ENCODE results near the gene ACBD6. TPM values are rescaled to one million over a fixed set of nuclear protein-coding genes. Genes with fewer than 3 reads are reported as not detected.
"Not testable (repeated sequence)": the region's sequence is repeated elsewhere in the genome, so short reads cannot be mapped to it uniquely, and the experiment has no call there.

Gene ACBD6
- total and polyA plus RNA-seq, 8 donors: 8.9 to 48.8 (median 37.7) TPM

DNA sequence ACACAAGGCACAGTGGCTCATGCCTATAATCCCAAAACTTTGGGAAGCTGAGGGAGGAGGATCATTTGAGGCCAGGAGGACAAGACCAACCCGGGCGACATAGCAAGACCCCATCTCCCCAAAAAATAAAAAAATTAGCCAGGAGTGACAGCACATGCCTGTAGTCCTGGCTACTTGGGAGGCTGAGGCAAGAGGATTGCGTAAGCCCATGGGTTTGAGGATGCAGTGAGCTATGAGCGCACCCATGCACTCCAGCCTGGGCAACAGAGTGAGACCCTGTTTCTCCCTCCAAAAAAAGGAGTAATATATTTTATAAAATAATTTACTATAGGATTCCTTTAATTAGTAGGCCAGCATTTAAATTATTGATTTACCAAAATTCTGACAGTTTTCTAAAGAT is 89.8 kb downstream of the ACBD6 start:
- H3K4me3 ChIP-seq: no peak overlapping the region
- 97 to 99% (median 98%) methylated on average over 4 of the region's 4 CpGs for WGBS, 5 donors
- H3K27me3 ChIP-seq: no peaks in the 10 kb centered on the region
- TF ChIP-seq POLR2A (IDR thresholded peaks at IDR 0.05) (no peak), POLR2AphosphoS5 (IDR thresholded peaks at IDR 0.05) (no peak), EP300 (IDR thresholded peaks at IDR 0.05) (no peak)
- TF ChIP-seq, protein P1, sequence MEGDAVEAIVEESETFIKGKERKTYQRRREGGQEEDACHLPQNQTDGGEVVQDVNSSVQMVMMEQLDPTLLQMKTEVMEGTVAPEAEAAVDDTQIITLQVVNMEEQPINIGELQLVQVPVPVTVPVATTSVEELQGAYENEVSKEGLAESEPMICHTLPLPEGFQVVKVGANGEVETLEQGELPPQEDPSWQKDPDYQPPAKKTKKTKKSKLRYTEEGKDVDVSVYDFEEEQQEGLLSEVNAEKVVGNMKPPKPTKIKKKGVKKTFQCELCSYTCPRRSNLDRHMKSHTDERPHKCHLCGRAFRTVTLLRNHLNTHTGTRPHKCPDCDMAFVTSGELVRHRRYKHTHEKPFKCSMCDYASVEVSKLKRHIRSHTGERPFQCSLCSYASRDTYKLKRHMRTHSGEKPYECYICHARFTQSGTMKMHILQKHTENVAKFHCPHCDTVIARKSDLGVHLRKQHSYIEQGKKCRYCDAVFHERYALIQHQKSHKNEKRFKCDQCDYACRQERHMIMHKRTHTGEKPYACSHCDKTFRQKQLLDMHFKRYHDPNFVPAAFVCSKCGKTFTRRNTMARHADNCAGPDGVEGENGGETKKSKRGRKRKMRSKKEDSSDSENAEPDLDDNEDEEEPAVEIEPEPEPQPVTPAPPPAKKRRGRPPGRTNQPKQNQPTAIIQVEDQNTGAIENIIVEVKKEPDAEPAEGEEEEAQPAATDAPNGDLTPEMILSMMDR (IDR thresholded peaks at IDR 0.05): no peak
- H3K27ac ChIP-seq: no peak overlapping the region
- no peaks in the 10 kb centered on the region for H3K9me3 ChIP-seq
- H3K4me1 ChIP-seq: no peaks in the 10 kb centered on the region
- no peak for DNase-seq
- H3K36me3 ChIP-seq: peaks cover 0 to 38% (median 27%) of the 10 kb centered on the region in 4 donors
- intact Hi-C loops (cut with DNase I; ENCODE audit: low total_unique reads): no loop called here

DNA sequence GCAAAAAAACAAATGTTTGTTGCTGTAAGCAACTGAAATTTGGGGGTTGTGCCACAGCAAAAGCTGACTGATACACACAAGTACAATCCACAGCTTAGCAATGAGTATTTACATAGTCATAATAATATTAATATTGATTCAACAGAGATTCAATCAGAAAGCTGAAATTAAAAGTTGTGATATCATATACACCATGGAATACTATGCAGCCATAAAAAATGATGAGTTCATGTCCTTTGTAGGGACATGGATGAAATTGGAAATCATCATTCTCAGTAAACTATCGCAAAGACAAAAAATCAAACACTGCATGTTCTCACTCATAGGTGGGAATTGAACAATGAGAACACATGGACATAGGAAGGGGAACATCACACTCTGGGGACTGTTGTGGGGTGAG is 94.2 kb downstream of the ACBD6 start:
- H3K4me1 ChIP-seq; DNase-seq; H3K9me3 ChIP-seq; intact Hi-C loops (cut with DNase I; ENCODE audit: low total_unique reads); H3K27me3 ChIP-seq; H3K4me3 ChIP-seq; H3K27ac ChIP-seq: not testable (repeated sequence)
- H3K36me3 ChIP-seq: peaks cover 0 to 37% (median 26%) of the 10 kb centered on the region in 4 donors
- WGBS, 5 donors: 91 to 100% methylated on average over 1 of the region's 1 CpG; no CpG with 5 or more reads in 3 of the 5 donors

- TF ChIP-seq POLR2A (IDR thresholded peaks at IDR 0.05) (no peak), EP300 (IDR thresholded peaks at IDR 0.05) (no peak), POLR2AphosphoS5 (IDR thresholded peaks at IDR 0.05) (no peak)
- TF ChIP-seq, protein P1 (IDR thresholded peaks at IDR 0.05): no peak
- 75 to 88% (median 80%) methylated on average over 2 of the region's 2 CpGs for WGBS, 5 donors
- intact Hi-C loops (cut with DNase I; ENCODE audit: low total_unique reads): no loop called here
These were observed 95.3 kb downstream of the ACBD6 start for GRCh38 chr1:180407051-180407450.

DNA sequence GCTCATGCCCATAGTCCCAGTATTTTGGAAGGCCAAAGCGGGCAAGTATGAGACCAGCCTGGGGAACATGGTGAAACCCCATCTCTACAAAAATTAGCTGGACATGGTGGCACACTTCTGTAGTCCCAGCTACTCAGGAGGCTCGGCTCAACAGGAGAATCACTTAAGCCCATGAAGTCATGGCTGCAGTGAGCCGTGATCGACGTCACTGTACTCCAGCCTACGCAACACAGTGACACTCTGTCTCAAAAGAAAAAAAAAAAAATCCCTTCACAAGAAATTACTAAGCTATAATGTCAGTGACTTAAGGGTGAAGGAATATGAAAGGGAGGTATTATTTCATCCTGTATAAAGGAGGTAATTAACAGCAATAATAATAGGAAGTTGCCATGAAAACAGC is 99.8 kb downstream of the ACBD6 start:
- TF ChIP-seq, protein P1 (IDR thresholded peaks at IDR 0.05): no peak
- TF ChIP-seq EP300 (IDR thresholded peaks at IDR 0.05) (no peak), POLR2AphosphoS5 (IDR thresholded peaks at IDR 0.05) (no peak), POLR2A (IDR thresholded peaks at IDR 0.05) (no peak)
- 78 to 98% (median 84%) methylated on average over 6 of the region's 6 CpGs for WGBS, 5 donors

More at GRCh38 chr1:180407051-180407450, 95.3 kb downstream of the ACBD6 start:
- H3K4me3 ChIP-seq: no peak overlapping the region
- H3K27me3 ChIP-seq: no peaks in the 10 kb centered on the region
- no peak for DNase-seq
- peaks cover 0 to 27% (median 17%) of the 10 kb centered on the region in 4 donors for H3K36me3 ChIP-seq
- H3K4me1 ChIP-seq: no peaks in the 10 kb centered on the region
- H3K27ac ChIP-seq: no peak overlapping the region
- no peaks in the 10 kb centered on the region for H3K9me3 ChIP-seq

GRCh38 chr1:180402001-180402400 is 100.4 kb downstream of the ACBD6 start:
- DNase-seq: no peak
- 94 to 100% (median 100%) methylated on average over 1 of the region's 1 CpG for WGBS, 5 donors
- Histone ChIP-seq H3K27me3 (no peaks in the 10 kb centered on the region), H3K27ac (peak overlapping the region in 2 of 5 donors; percentile 43 to 57), H3K9me3 (no peaks in the 10 kb centered on the region), H3K36me3 (peaks cover 0 to 10% (median 0%) of the 10 kb centered on the region in 4 donors), H3K4me1 (no peaks in the 10 kb centered on the region), H3K4me3 (no peak overlapping the region)
- TF ChIP-seq POLR2A (IDR thresholded peaks at IDR 0.05): no peak
- no peak for TF ChIP-seq EP300 (IDR thresholded peaks at IDR 0.05)
- TF ChIP-seq, protein P1 (IDR thresholded peaks at IDR 0.05): no peak
- intact Hi-C loops (cut with DNase I; ENCODE audit: low total_unique reads): no loop called here

More for the DNA sequence above, 99.8 kb downstream of the ACBD6 start:
- Histone ChIP-seq H3K27me3 (no peaks in the 10 kb centered on the region), H3K36me3 (peaks cover 0 to 6% (median 0%) of the 10 kb centered on the region in 4 donors), H3K27ac (peak overlapping the region in 2 of 5 donors; percentile 43 to 57), H3K9me3 (no peaks in the 10 kb centered on the region), H3K4me3 (no peak overlapping the region), H3K4me1 (no peaks in the 10 kb centered on the region)
- no peak for DNase-seq
- intact Hi-C loops (cut with DNase I; ENCODE audit: low total_unique reads): no loop called here

All from stomach (tissue), 9 donors.